Stimulated activated naive CD8-positive, alpha-beta T cell treated with anti-CD3 and anti-CD28 coated beads, Interleukin-15, amount 100 ng/mL, for 72 hours (primary cell): ENCODE results near the gene ASIC3.

Experiments
- ATAC-seq: fragments of 150-1000 bp; cut with Tn5 transposase; 2 replicates; pipeline ENCODE4 v1.10.0; 2021; ENCODE audit warnings: mild to moderate bottlenecking, moderate library complexity
- DNase-seq, 2 donors: peaks; one replicate each; pipeline ENCODE4 v3.0.0; 2021 to 2022
- H3K27ac Mint-ChIP-seq, 2 donors: one replicate each; pipeline ENCODE4 v1.8.0; 2022; ENCODE audit warnings: mild to moderate bottlenecking in 2 of 2, mixed read lengths in 2 of 2, moderate library complexity in 2 of 2
- H3K27me3 Mint-ChIP-seq: one replicate; pipeline ENCODE4 v1.8.0; 2022; ENCODE audit warnings: mixed read lengths
- H3K4me1 Mint-ChIP-seq: one replicate; pipeline ENCODE4 v1.8.0; 2022; ENCODE audit warnings: mild to moderate bottlenecking, mixed read lengths
- H3K4me3 Mint-ChIP-seq, 2 donors: one replicate each; pipeline ENCODE4 v1.8.0; 2022; ENCODE audit warnings: mild to moderate bottlenecking in 2 of 2, mixed read lengths in 2 of 2, moderate library complexity in 1 of 2
- H3K9me3 Mint-ChIP-seq, 2 donors: one replicate each; pipeline ENCODE4 v1.8.0; 2022; ENCODE audit warnings: mixed read lengths in 2 of 2

ASIC3 gene

GRCh38 chr7:151047976-151048815, at the start of gene ASIC3:
Gene ASIC3 (plus strand): TSS chr7:151048531. CDS start chr7:151048886, 355 bp downstream.
- Mint-ChIP-seq H3K4me3 (no peak within 1 kb of the TSS), H3K27me3 (peaks cover 10% of the 10 kb centered on the region), H3K27ac (no peak within 1 kb of the TSS), H3K4me1 (peaks cover 11% of the 10 kb centered on the region), H3K9me3 (no peaks in the 10 kb centered on the region)
- no peak for DNase-seq
- ATAC-seq = no peak

DNA sequence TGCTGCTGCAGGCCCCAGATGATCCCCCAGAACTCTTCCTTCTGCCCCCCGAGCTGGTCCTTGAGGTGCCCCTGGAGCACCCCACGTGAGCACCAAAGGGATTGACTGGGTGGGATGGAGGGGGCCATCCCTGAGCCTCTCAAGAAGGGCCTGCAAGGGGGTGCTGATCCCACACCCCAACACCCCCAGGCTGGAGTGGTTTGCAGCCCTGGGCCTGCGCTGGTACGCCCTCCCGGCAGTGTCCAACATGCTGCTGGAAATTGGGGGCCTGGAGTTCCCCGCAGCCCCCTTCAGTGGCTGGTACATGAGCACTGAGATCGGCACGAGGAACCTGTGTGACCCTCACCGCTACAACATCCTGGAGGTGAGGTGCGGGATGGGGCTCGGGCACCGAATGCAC, 49.3 kb upstream of the ASIC3 start:
- Mint-ChIP-seq H3K27me3 (no peaks in the 10 kb centered on the region), H3K9me3 (no peaks in the 10 kb centered on the region), H3K27ac (no peak overlapping the region), H3K4me3 (no peak overlapping the region), H3K4me1 (peaks cover 44% of the 10 kb centered on the region)
- DNase-seq = no peak
- no peak for ATAC-seq

GRCh38 chr7:150999497-151000230, 48.7 kb upstream of the ASIC3 start:
- H3K27ac Mint-ChIP-seq = no peak overlapping the region
- no peak for ATAC-seq
- H3K4me3 Mint-ChIP-seq = no peak overlapping the region

GRCh38 chr7:151000897-151001495, 47.3 kb upstream of the ASIC3 start:
- no peak overlapping the region for H3K4me3 Mint-ChIP-seq
- no peaks in the 10 kb centered on the region for H3K9me3 Mint-ChIP-seq
- peaks cover 36% of the 10 kb centered on the region for H3K4me1 Mint-ChIP-seq
- DNase-seq (no peak), ATAC-seq (no peak)
- H3K27me3 Mint-ChIP-seq = no peaks in the 10 kb centered on the region
- no peak overlapping the region for H3K27ac Mint-ChIP-seq

More at GRCh38 chr7:150999497-151000230, 48.7 kb upstream of the ASIC3 start:
- Mint-ChIP-seq H3K27me3 (no peaks in the 10 kb centered on the region), H3K9me3 (no peaks in the 10 kb centered on the region), H3K4me1 (peaks cover 42% of the 10 kb centered on the region)
- DNase-seq = no peak

DNA sequence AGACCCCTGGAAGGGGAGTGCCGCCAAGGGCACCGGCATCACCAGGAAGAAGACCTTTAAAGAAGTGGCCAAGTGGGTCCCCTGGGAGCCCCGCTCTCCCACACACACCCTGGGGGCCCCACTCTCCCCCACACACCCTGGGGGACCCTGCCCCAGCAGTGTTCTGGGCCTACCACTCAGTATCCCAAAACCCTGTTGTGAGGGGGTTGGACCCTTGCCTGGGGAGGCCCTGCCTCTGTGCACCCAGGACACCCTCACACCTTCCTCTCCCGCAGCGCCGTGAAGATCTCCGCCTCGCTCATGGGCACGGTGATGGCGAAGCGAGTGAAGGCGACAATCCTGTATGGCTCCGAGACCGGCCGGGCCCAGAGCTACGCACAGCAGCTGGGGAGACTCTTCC, 46.8 kb upstream of the ASIC3 start:
- peak; percentile 53 for ATAC-seq
- no peak overlapping the region for H3K27ac Mint-ChIP-seq
- peaks cover 31% of the 10 kb centered on the region for H3K4me1 Mint-ChIP-seq
- no peaks in the 10 kb centered on the region for H3K9me3 Mint-ChIP-seq
- no peak overlapping the region for H3K4me3 Mint-ChIP-seq
- H3K27me3 Mint-ChIP-seq = no peaks in the 10 kb centered on the region
- no peak for DNase-seq

GRCh38 chr7:151003572-151003971, 44.8 kb upstream of the ASIC3 start:
- Mint-ChIP-seq H3K4me3 (no peak overlapping the region), H3K27me3 (no peaks in the 10 kb centered on the region), H3K9me3 (no peaks in the 10 kb centered on the region), H3K4me1 (peaks cover 27% of the 10 kb centered on the region), H3K27ac (no peak overlapping the region)
- ATAC-seq (no peak), DNase-seq (no peak)

DNA sequence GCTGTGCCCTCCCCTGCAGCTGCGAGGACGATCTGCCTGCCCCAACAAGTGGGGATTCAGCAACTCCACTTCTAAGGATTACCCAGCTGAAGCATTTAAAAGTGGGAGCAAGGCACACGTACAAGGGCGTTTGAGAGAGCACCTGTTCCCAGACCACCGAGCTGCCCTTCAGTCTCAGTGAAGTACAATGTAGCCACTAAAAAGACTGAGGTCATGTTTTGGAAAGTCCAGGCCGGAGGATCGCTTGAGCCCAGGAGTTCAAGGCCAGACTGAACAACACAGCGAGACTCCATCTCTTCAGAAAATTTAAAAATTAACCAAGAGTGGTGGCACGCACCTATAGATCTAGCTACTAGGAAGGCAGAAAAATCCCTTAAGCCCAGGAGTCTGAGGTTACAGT, 42.8 kb upstream of the ASIC3 start:
- ATAC-seq (no peak), DNase-seq (no peak)
- no peaks in the 10 kb centered on the region for H3K27me3 Mint-ChIP-seq
- H3K4me3 Mint-ChIP-seq = no peak overlapping the region
- peaks cover 37% of the 10 kb centered on the region for H3K4me1 Mint-ChIP-seq
- H3K9me3 Mint-ChIP-seq = no peaks in the 10 kb centered on the region
- H3K27ac Mint-ChIP-seq = peak overlapping the region in 1 of 2 donors; percentile 36

- H3K27ac Mint-ChIP-seq = no peak overlapping the region
- no peaks in the 10 kb centered on the region for H3K27me3 Mint-ChIP-seq
- no peaks in the 10 kb centered on the region for H3K9me3 Mint-ChIP-seq
- H3K4me3 Mint-ChIP-seq = no peak overlapping the region
- peaks cover 47% of the 10 kb centered on the region for H3K4me1 Mint-ChIP-seq
- DNase-seq = no peak
- ATAC-seq = no peak
Observed at GRCh38 chr7:151006590-151007300, 41.6 kb upstream of the ASIC3 start.

- Mint-ChIP-seq H3K27me3 (no peaks in the 10 kb centered on the region), H3K27ac (peak overlapping the region in 1 of 2 donors; percentile 36), H3K9me3 (no peaks in the 10 kb centered on the region), H3K4me1 (peaks cover 54% of the 10 kb centered on the region), H3K4me3 (peak overlapping the region; percentile 76 to 90)
- ATAC-seq (no peak), DNase-seq (no peak)
Observed at GRCh38 chr7:151007469-151007898, 40.8 kb upstream of the ASIC3 start.

DNA sequence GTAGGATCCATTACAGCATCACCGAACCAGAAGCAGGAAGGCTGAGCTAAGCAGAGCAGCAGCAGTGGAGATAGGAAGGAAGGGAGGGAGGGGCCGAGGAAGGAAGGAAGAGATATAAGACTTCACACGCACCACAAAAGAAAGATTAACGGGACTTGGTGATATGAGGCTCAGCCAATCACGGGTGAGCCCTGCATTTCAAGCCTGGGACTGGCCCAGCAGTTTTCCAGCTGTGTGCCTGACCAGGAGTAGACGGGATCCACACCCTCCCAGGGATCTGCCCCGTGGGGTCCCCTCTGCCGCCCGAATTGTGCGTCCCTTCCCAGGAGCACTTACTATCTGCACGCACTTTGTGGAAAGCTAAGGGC, 40.2 kb upstream of the ASIC3 start:
- Mint-ChIP-seq H3K27me3 (no peaks in the 10 kb centered on the region), H3K4me1 (peaks cover 61% of the 10 kb centered on the region), H3K4me3 (peak overlapping the region; percentile 76 to 90), H3K27ac (peak overlapping the region; percentile 77 to 78), H3K9me3 (no peaks in the 10 kb centered on the region)
- ATAC-seq = peak; percentile 19
- DNase-seq = no peak

- peak; percentile 84 for ATAC-seq
- H3K9me3 Mint-ChIP-seq = no peaks in the 10 kb centered on the region
- H3K4me1 Mint-ChIP-seq = peaks cover 67% of the 10 kb centered on the region
- H3K4me3 Mint-ChIP-seq = peak overlapping the region; percentile 76 to 90
- H3K27me3 Mint-ChIP-seq = no peaks in the 10 kb centered on the region
- DNase-seq = peak; percentile 89 to 91
- peak overlapping the region; percentile 78 to 80 for H3K27ac Mint-ChIP-seq
Observed at GRCh38 chr7:151008511-151009323, 39.6 kb upstream of the ASIC3 start.

DNA sequence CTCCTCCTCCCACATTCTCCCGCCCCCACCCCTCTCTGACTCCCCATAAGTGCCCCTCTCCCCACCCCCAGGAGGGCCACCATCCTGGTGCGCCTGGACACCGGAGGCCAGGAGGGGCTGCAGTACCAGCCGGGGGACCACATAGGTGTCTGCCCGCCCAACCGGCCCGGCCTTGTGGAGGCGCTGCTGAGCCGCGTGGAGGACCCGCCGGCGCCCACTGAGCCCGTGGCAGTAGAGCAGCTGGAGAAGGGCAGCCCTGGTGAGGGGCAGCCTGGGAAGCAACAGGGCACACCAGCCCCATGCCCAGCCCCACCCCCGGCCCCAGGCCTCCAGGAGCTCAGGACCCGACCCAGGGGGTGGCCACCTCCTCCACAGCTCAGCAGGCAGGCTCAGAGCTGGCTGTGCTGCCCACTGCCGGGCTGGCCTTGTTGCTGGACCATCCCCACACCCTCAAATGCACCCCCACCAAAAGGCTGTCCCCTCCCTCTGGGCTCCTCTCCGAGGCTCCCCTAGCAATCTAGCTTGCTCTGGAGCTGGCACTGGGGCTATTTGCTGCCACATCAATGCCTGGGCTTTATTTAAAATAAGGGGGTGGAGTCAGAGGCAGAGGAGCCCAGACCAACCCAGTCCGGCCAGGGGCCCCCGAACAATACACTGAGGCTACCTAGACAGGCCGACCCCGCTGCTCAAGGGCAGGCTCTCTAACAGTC, 38.8 kb upstream of the ASIC3 start:
- H3K4me1 Mint-ChIP-seq = peaks cover 74% of the 10 kb centered on the region
- no peak overlapping the region for H3K27ac Mint-ChIP-seq
- H3K27me3 Mint-ChIP-seq = no peaks in the 10 kb centered on the region
- no peaks in the 10 kb centered on the region for H3K9me3 Mint-ChIP-seq
- peak overlapping the region; percentile 76 to 90 for H3K4me3 Mint-ChIP-seq
- DNase-seq (no peak), ATAC-seq (peak; percentile 13)

DNA sequence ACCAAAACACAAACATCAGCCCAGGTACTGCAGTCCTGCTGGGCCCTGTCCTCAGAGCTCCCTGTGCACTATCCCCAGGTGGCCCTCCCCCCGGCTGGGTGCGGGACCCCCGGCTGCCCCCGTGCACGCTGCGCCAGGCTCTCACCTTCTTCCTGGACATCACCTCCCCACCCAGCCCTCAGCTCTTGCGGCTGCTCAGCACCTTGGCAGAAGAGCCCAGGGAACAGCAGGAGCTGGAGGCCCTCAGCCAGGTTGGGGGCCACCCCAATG, 38.4 kb upstream of the ASIC3 start:
- Mint-ChIP-seq H3K27me3 (no peaks in the 10 kb centered on the region), H3K27ac (no peak overlapping the region), H3K4me1 (peaks cover 79% of the 10 kb centered on the region), H3K4me3 (peak overlapping the region; percentile 50 to 70), H3K9me3 (no peaks in the 10 kb centered on the region)
- ATAC-seq (no peak), DNase-seq (no peak)

DNA sequence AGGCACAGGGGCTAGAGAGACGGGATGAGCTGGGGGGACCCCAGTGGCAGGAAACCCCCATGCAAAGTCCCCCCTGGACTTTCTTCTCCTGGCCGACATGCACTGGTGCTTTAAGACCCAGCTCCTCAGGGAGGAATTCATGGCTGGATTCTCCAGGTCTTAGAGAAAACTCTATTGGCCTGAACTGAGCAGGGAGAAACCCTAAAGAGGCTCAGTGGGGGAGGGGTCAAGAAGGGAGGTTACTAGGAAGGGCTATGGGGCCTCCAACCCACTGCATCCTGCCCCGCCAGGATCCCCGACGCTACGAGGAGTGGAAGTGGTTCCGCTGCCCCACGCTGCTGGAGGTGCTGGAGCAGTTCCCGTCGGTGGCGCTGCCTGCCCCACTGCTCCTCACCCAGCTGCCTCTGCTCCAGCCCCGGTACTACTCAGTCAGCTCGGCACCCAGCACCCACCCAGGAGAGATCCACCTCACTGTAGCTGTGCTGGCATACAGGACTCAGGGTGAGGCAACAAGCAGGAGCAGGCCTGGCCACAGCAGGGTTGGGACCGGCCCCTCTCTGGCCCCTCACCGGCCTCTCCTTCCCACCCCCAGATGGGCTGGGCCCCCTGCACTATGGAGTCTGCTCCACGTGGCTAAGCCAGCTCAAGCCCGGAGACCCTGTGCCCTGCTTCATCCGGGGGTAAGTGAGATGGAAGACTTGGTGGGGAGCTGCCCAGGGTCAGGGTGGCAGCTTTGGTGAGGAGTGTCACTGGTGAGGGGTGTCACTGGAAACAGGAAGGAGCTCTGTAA, 37.8 kb upstream of the ASIC3 start:
- H3K27me3 Mint-ChIP-seq = no peaks in the 10 kb centered on the region
- H3K9me3 Mint-ChIP-seq = no peaks in the 10 kb centered on the region
- peak overlapping the region; percentile 41 to 77 for H3K27ac Mint-ChIP-seq
- ATAC-seq (peak; percentile 0), DNase-seq (no peak)
- peaks cover 85% of the 10 kb centered on the region for H3K4me1 Mint-ChIP-seq
- peak overlapping the region; percentile 50 to 70 for H3K4me3 Mint-ChIP-seq
